ENCODE measurements around the gene ZNF423.

GRCh38 chr16:49467540-49468372 lies 388.2 kb downstream of the ZNF423 start:
- TF ChIP-seq EZH2 (IDR thresholded peaks at IDR 0.05; ENCODE audit: insufficient read depth, poor library complexity, severe bottlenecking) (no peak), EZH2phosphoT487 (IDR thresholded peaks at IDR 0.05; ENCODE audit: insufficient read depth, low read depth) (no peak)

All from GM23248 (cell line).